Stimulated activated CD8-positive, alpha-beta memory T cell treated with anti-CD3 and anti-CD28 coated beads, Interleukin-4, amount 100 ng/mL, for 4 hours (primary cell): ENCODE results near the gene ME1.
"Not testable (repeated sequence)": the region's sequence is repeated elsewhere in the genome, so short reads cannot be mapped to it uniquely, and the experiment has no call there.

Source experiments
- DNase-seq, 2 donors: peaks; one replicate each; pipeline ENCODE4 v3.0.0-alpha.2; 2020; ENCODE audit warnings: low read depth in 2 of 2, low spot score in 1 of 2

ME1 gene

DNA sequence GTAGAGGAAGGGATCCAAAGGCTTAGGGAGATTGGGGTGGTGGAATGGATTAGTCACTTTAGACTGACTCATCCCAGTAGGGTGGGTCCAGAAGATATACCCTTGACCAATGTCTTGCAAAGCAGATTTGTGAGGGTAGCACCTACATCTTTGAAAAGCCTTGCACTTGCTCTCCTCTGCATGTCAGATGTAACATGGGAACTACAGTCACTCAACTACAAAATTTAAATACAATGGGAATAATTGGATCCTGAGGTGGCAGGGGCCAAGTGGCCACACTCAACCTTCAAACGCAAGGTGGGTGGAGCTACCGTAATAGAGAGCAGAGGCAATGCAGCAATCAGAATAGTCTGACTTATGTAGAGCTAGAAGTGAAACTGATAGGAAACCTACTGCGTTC lies 71.2 kb downstream of the ME1 start:
- no peak for DNase-seq

DNA sequence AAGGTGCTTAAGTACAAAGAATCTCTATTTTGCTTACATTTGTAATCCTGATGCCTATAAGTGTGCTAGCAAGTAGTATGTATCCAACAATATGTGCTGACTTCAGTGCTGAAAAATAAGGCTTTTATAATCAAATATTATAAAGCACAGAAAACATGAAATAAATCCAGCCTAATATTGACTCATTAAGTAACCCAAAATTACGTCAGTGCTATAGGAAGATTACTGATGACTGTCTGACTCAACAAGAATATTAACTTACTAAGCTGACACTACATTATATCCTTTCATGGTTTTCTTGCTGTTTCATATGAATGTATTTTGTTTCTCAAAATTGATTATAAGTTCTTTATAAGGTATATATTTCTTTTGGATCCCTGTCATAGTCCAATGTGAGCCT lies 76.1 kb downstream of the ME1 start:
- no peak for DNase-seq

DNA sequence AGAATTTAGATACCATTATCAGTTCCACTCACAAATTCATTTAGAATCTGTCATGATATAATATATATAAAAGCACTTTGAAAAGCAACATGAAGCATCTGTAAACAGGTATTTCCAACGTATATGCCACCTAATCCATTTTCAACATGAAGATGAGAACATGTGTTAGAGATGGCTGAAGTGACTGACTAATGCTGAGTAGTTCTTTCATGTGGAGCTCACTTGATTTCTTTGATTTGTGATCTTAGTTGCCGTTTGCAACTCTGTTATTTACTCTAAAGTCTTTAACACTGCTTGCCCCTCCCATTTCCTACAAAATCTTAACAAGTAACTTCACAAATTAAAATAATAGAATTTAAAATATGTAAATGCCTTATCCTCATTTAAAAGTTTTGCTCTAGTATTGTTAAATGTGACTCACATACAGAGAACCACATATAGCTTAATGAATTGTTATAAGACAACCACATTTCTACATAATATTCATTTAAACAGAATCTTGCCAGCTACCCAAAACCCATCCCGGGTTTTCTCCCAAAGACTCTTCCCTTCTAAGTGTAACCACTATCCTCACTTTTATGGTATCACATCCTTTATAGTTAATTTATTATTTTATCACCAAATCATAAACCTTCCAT lies 78.3 kb downstream of the ME1 start:
- no peak for DNase-seq

DNA sequence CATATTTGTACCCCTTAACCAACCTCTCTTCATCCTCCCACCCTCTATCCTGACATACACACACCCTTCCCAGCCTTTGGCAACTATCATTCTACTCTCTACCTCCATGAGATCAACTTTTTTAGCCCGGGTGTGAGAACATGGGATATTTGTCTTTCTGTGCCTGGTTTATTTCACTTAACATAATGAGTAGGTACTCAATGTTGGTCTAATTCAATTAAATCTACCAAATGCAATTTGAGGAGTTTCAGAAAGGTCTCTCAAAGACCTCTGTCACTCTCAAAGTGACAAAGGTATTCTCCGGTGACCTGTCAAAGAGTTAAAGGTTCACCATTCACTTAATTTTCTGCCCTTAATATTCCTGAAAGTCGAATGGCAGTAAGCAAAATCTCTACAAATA lies 87.7 kb downstream of the ME1 start:
- DNase-seq = no peak

DNA sequence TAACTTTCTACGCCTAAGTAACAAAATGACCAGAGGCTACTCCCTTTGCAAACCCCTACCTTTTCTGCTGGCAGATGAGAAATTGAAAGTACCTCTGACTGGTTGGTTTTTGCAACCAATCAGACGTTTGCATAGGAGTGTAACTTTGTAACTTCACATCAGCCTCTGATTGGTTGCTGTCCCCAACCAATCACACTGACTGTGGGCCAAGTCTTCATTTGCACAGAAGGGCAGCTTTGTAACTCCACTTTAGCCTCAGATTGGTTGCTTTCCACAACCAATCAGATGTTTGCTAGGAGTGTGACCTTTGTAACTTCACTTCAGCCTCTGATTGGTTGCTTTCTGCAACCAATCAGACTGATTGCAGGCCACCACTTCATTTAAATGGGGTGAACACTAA lies 89.1 kb downstream of the ME1 start:
- DNase-seq = no peak

DNA sequence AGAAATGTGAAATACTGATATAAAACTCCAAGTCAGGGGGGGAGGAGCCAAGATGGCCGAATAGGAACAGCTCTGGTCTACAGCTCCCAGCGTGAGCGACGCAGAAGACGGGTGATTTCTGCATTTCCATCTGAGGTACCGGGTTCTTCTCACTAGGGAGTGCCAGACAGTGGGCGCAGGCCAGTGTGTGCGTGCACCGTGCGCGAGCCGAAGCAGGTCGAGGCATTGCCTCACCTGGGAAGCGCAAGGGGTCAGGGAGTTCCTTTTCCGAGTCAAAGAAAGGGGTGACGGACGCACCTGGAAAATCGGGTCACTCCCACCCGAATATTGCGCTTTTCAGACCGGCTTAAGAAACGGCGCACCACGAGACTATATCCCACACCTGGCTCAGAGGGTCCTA lies 96.9 kb downstream of the ME1 start:
- not testable (repeated sequence) for DNase-seq

DNA sequence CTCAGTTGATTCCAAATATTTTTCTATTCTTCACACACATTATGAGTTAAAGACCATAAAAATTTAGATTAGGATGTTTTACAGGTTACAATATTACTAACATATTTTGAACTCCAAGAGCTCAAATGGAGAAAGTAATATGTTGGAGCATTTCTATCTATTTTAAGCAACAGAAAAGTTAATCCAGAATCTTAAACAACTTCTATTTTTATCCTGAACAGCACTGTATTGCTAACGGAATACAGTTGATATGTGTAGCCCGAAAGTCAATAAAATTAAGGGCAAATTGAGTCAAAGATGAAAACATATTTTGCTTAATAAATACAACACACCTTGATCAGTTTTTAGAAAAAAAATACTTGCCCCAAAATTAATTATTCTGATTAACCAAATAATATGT lies 97.4 kb downstream of the ME1 start:
- DNase-seq = no peak

DNA sequence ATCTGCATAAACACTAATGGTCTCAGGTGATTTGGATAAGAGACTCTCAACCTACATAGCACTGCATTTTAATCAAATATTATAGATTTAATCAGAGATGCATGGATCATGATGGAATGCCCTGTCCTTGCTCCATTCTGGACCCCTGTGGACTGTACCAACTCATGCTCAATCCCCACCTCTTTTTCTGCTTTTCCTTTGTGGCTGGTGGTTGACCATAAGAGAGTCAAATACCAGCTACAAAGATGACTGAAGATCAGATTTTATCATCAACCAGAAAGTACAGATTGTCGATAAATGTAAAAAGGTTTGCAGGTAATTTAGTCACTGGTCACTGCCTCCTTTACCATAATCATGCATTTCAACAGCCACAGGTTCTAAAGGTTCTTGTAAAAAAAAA lies 116.2 kb downstream of the ME1 start:
- no peak for DNase-seq

DNA sequence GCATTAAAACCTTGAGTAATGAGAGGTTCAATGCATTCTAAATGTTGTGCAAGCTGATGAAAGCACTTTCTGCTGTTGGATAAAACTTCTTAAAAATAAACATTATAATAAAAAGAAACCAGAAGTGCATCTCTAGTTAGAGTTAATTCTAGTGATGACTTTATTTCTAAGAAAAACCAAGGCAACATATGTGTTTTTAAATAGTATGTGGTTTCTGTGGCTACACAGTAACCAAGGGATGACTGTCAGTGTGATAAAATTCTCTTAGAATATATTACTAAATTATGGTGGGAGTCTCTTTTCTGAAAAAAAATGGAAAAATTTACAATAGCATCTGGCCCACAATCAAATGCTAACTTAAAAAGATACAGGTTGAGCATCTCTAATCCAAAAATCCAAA lies 117.0 kb downstream of the ME1 start:
- no peak for DNase-seq

DNA sequence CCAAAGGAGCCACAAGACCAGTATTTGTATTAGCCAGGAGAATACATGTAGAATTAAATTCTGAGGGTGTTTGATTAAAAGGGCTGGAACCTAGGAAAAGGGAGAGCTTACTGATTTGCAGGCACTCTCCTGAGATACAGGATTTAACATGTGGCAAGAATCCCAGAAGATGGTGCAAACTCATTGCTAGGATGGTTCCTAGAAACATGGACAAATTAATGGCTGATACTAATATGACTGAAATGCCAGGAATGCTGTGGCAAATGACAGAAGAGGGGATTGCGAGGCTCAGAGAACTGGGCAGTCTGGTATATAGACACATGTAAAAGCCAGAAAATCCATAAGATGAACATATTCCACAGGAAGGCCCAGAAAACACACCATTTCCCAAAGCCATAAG lies 119.6 kb downstream of the ME1 start:
- no peak for DNase-seq

DNA sequence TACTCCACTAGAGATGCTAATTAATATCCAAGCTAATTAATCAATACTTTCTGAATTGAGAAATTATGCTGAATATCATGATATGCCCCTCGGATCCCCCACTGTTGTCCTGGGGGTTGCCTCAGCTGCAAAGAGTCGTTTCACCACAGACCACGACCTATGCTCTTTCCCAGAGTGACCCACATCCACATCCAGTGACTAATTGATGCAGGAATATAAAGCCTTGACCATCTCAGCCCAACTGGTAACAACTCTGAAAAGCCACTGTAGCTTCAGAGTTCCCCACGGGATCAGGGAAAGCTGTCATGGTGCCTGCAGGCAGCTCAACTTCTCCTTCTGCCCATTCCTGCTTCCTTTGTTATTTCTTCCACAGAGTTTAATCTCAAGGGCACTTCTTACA lies 120.8 kb downstream of the ME1 start:
- no peak for DNase-seq

DNA sequence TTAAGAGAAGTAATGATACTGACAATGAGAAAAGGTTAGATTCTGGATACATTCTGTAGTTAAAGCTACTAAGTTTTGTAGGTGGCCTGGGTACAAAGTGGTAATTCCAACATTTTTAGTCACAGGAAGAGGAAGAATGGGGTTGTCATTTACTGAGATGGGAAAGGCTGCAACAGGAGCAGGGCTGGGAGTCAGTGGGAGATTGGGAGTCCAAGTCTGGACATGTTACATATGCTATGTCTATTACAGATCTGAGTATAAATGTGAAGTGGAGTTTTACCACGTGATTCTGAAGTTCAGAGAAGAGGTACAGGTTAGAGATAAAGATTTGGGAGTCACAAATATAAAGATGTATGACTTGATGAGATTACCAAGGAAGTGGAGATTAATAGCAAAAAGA lies 121.5 kb downstream of the ME1 start:
- no peak for DNase-seq

DNA sequence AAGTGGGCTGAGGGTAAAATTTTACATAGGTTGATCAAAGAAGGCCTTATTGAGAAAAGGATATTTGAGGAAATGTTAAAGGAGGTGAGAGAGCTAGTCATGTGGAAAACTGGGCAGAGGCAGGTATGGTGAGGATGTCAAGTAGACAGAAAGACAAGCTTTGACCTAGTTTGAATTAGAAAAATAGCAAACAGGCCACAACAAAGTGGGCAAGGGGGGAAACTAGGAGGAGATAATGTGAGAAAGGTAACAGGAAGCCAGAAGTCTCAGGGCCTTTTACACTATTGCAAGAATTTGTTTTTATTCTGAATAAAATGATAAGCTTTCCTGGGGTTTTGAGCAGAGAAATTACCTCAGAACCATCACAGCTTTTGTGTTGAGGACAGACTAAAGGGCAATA lies 122.0 kb downstream of the ME1 start:
- no peak for DNase-seq

DNA sequence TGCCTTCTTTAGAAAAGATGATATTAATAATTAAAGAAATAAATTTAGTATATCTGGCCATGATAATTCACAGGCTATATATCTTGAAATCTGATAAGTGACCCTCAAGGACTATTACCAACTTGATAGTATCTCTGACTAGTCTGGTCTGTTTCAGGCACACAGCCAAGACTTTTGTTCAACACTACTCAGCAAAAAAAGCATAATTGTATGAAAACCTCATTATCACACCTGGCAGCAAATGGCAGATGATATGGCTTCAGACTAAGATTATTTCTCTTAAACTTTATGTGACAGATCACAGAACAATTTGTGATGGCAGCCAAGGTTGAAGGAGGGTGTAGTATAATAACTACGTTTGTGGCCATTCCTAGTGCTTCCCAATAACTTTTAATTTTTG lies 123.0 kb downstream of the ME1 start:
- no peak for DNase-seq

DNA sequence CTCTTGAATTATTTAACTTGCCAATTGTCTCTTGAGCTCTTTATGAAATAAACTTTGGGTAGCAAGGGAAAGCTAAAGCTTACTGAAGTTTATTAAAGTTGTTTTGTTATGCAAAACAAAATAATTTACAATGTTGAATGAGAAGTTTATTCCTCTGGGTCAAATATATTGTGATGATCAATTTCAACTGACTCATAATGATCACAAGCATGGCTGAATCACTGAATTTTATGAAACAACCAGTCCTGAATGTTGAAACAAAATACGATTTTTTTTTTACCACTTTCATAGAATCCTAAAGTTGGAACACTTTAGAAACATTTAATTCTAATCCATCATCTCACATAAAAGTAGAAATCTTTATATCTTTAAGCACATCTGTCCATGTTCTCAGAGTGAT lies 127.4 kb downstream of the ME1 start:
- no peak for DNase-seq

DNA sequence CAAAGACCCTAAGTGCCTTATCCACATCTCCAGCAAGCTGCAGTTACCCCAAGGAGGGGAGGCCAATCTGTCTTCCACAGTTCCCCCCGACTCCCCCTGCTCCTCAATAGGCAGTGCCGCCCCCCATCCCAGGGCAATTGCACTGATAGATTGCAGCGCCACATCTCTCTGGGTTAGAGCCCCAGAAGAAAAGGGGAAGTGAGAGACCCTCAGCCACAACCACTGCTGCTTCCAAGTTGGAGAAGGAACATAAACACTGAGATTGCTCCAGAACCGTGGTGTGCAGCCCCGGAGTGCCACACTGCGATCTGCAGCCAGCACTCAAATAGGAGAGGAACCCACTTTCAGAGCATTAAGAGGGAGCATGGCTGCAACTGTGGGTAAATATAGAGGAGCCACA lies 136.2 kb downstream of the ME1 start:
- DNase-seq = no peak

DNA sequence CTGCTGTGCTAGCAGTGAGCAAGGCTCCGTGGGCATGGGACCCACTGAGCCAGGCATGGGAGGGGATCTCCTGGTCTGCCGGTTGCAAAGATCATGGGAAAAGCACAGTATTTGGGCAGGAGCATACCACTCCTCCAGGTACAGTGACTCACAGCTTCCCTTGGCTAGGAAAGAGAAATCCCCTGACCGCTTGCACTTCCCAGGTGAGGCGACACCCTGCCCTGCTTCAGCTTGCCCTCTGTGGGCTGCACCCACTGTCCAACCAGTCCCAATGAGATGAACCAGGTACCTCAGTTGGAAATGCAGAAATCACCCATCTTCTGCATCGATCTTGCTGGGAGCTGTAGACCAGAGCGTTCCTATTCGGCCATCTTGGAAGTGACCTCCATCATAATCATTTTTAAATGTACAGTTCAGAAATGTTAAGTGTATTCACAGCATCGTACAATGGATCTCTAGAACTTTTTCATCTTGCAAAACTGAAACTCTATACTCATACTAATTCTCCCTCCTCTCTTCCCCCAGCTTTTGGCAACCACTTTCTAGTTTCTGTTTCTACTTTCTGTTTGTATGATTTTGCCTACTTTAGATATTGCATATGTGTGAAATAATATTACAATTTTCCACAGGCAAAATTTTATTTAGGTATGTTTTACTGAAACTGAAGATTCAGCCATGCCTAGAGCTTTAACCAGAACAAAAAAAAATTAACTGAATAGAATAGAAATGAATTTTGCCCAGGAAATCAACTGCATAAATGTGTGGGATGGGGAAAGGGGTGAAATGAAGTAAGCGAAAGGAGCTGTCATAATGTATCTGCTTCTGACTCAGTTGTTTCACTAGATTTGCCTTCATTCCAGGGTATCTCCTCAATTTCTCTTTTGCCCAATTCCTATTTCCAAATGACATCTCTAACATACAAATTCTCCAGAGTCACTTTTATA lies 137.7 kb downstream of the ME1 start:
- no peak for DNase-seq

DNA sequence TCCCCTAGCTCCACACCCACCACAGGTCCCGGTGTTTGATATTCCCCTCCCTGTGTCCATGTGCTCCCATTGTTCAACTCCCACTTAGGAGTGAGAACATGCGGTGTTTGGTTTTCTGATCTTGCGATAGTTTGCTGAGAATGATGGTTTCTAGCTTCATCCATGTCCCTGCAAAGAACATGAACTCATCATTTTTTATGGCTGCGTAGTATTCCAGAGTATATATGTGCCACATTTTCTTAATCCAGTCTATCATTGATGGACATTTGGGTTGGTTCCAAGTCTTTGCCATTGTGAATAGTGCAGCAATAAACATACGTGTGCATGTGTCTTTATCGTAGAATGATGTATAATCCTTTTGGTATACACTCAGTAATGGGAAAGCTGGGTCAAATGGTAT lies 143.6 kb downstream of the ME1 start:
- DNase-seq = not testable (repeated sequence)

DNA sequence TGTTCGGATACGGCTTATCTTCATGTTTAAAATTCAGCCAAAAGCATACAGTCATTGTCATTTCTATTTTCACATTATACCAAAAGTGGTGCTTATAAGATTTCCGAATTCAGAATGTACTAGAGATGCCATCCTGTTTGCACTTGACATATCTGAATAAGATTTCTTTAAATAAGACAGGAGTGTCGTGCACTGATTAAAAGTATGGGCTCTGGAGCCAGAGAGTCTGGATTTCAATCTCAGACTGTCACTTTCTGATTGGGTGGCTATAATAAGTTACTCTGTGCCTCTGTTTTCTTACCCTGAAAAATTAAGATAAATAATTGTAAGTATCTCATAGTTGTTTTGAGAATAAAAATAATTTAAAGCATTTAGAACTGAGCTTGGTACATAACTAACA lies 144.9 kb downstream of the ME1 start:
- no peak for DNase-seq

DNA sequence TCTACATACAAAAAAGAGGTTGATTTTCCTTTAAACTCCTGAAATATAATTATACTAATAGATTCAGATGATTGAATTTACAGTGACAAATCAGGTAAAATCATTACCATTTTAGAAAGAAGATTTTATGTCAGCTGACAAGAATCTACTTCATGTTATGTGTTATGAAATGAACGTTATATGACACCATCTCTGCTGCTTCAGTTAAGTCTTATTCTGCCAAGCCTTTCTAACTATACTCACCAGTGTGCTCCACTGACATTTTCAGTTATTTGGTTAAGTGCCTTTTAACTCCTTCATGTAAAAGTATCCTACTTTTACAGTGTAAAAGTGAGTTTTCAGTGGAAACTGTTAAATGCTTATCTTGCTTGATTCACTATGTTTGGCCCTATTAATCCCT lies 157.3 kb downstream of the ME1 start:
- DNase-seq = no peak

DNA sequence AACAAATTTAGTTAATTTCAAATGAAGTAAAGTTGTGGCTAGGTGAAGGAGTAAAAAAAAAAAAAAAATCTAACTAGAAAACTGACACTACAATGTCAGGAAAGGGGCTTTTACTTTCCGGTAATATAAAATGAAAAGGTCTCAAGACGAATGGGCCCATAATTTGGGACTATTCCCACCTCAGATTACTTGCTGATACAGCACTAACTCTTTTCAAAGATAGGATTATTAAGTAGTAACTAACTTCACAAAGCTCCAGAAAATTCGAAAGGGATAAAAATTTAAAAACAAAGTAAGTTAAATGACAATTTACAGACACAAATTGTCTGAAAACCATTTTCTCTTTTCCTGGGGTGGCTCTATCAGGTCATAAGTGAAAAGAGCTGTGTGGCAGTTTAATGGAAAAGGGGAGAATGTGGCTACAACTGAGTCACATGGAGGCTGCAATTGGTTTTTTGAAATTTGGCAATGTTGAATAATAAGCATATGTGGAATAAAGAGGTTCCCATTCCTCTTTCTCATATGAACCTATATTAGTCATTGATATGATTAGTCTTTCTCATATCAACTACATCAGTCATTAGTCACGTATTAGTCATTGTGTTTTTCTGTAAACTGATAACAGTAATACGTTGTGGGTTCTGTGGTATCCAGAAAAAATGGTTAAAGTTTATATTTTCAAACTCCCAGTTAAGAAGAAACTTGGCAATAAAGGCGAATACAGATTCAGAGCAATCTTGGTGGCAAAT lies 159.7 kb downstream of the ME1 start:
- no peak for DNase-seq

DNA sequence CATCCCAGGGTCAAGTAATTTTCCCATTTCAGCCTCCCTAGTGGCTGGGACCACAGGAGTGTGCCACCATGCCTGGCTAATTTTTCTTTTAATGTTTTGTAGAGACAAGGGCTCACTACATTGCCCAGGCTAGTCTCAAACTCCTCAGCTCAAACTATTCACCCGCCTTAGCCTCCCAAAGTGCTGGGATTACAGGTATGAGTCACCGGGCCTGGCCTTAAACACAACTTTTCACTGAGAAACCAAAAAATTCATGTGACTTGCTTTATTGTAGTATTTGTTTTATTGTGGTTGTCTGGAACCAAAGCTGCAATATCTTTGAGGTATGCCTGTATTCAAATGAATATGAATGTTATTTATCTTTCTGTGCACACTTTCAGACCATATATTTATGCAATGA lies 165.5 kb downstream of the ME1 start:
- DNase-seq = no peak
